Colonic mucosa (tissue), 4 donors: ENCODE measurements around the gene DDR2. TPM values are rescaled to one million over a fixed set of nuclear protein-coding genes. Genes with fewer than 3 reads are reported as not detected.

ENCODE experiments used
- DNase-seq: peaks from one replicate; pipeline ENCODE4 v3.0.0-alpha.2; 2020
- H3K27ac ChIP-seq: fragments of 200-600 bp; one replicate; pipeline ENCODE4 v1.8.0; 2021
- H3K27me3 ChIP-seq: fragments of 200-600 bp; one replicate; pipeline ENCODE4 v1.8.0; 2021
- H3K36me3 ChIP-seq: fragments of 200-600 bp; one replicate; pipeline ENCODE4 v1.8.0; 2021
- H3K4me1 ChIP-seq: fragments of 200-600 bp; one replicate; pipeline ENCODE4 v1.8.0; 2021; ENCODE audit warnings: mild to moderate bottlenecking
- H3K4me3 ChIP-seq: fragments of 200-600 bp; one replicate; pipeline ENCODE4 v1.8.0; 2021
- H3K9ac ChIP-seq, 2 donors: one replicate each; pipeline ENCODE4 v1.7.0; 2013; ENCODE audit warnings: control low read depth in 2 of 2, low read depth in 2 of 2, low read length in 2 of 2
- H3K9me3 ChIP-seq: fragments of 200-600 bp; one replicate; pipeline ENCODE4 v1.8.0; 2021
- CTCF ChIP-seq: fragments of 200-600 bp; IDR thresholded peaks from one replicate; pipeline ENCODE4 v1.8.0; 2022; ENCODE audit warnings: antibody characterized with exemption, mild to moderate bottlenecking
- intact Hi-C: fragments of 100-400 bp; cut with DNase I; formaldehyde crosslinking; loops from one replicate; pipeline ENCODE4 v1.14.1; 2022
- total RNA-seq, 2 donors: library from RNA; stranded (reverse); fragmentation: NEBNext Ultra II Directional in 1 of 2; extraction: Animal tissue kit (Norgen Biotek cat#: 25700) in 1 of 2; gene quantifications; one replicate each; pipeline ENCODE4 v1.2.1, GENCODE V29; 2021
- donor health status: healthy.
- donor health status: DM: no; HTN: no; CAD: no.
- donor health status: DM: no; HTN: no; CAD: no.

DDR2 gene
- total RNA-seq, 2 donors from 2014 or later = 7.6 to 26.5 TPM

GRCh38 chr1:162709132-162709860 lies 77.0 kb downstream of the DDR2 start:
- Histone ChIP-seq H3K36me3 (no peaks in the 10 kb centered on the region), H3K9ac (no peak overlapping the region), H3K4me3 (no peak overlapping the region), H3K4me1 (no peaks in the 10 kb centered on the region), H3K27me3 (no peaks in the 10 kb centered on the region), H3K27ac (peak overlapping the region; percentile 43), H3K9me3 (no peaks in the 10 kb centered on the region)
- intact Hi-C loops = no loop called here
- no peak for TF ChIP-seq CTCF
- DNase-seq = no peak

GRCh38 chr1:162709870-162710269 lies 77.6 kb downstream of the DDR2 start:
- Histone ChIP-seq H3K36me3 (no peaks in the 10 kb centered on the region), H3K27ac (peak overlapping the region; percentile 43), H3K4me3 (no peak overlapping the region), H3K9me3 (no peaks in the 10 kb centered on the region), H3K4me1 (no peaks in the 10 kb centered on the region), H3K9ac (no peak overlapping the region), H3K27me3 (no peaks in the 10 kb centered on the region)
- TF ChIP-seq CTCF = no peak
- intact Hi-C loops = no loop called here
- DNase-seq = no peak

- no peaks in the 10 kb centered on the region for H3K9me3 ChIP-seq
- no peaks in the 10 kb centered on the region for H3K36me3 ChIP-seq
- H3K4me3 ChIP-seq = no peak overlapping the region
- no peaks in the 10 kb centered on the region for H3K27me3 ChIP-seq
- intact Hi-C loops = no loop called here
- no peak for DNase-seq
- H3K4me1 ChIP-seq = no peaks in the 10 kb centered on the region
- H3K27ac ChIP-seq = peak overlapping the region; percentile 43
- H3K9ac ChIP-seq = no peak overlapping the region
- TF ChIP-seq CTCF = no peak
These were observed 78.1 kb downstream of the DDR2 start for GRCh38 chr1:162710345-162710744.

- intact Hi-C loops = no loop called here
- Histone ChIP-seq H3K9ac (no peak overlapping the region), H3K4me3 (no peak overlapping the region), H3K27ac (no peak overlapping the region), H3K4me1 (no peaks in the 10 kb centered on the region), H3K27me3 (no peaks in the 10 kb centered on the region), H3K36me3 (no peaks in the 10 kb centered on the region), H3K9me3 (no peaks in the 10 kb centered on the region)
- no peak for DNase-seq
- TF ChIP-seq CTCF = no peak
These were observed 78.7 kb downstream of the DDR2 start for GRCh38 chr1:162710780-162711465.

- no peak overlapping the region for H3K9ac ChIP-seq
- no peaks in the 10 kb centered on the region for H3K36me3 ChIP-seq
- no peaks in the 10 kb centered on the region for H3K27me3 ChIP-seq
- TF ChIP-seq CTCF = no peak
- DNase-seq = no peak
- H3K9me3 ChIP-seq = no peaks in the 10 kb centered on the region
- H3K4me1 ChIP-seq = no peaks in the 10 kb centered on the region
- intact Hi-C loops = no loop called here
- no peak overlapping the region for H3K27ac ChIP-seq
- H3K4me3 ChIP-seq = no peak overlapping the region
These were observed 80.2 kb downstream of the DDR2 start for GRCh38 chr1:162712317-162713029.
